Measurements from ENCODE around the gene HDAC4.

HDAC4 gene

DNA sequence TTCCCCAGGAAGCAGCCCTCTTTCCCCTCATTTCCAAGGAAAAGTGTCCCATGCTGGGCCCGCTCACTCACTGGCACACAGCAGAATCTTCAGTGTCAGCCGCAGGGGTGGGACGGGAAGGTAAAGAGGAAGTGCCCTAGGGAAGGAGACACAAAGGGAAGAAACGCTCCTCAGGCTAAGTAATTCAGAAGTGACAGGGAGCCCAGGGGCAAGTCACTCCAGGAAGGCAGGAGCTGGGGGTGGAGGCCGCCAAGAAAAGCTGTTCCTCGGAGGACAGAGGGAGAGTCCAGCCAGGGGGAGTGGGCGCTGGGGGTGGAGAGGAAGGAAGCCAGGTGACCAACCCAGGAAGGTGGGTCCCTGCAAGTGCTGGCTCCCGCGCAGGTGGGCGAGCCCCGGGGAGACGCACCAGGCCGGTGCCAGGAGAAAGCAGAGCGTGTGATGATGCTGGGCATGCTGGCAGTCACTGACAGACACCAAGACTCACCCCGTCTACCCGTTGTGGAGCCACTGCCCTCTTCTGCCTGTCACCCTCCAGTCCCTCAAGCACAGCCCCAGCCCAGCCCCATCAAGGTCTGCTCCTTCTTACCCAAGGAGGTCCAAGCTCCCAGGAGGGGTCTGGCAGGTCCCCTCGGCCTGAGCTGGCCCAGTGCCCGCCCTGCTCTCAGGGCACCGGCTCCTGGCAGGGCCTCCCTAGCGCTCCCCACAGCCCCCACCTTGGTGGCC is 21.7 kb downstream of the HDAC4 start:
- H3K4me3 ChIP-seq (ENCODE audit: low read length), result no peak overlapping the region
- H3K36me3 ChIP-seq (ENCODE audit: control insufficient read depth, insufficient read depth, low read length, severe bottlenecking), result no peaks in the 10 kb centered on the region
- H3K27me3 ChIP-seq (replicated peaks; ENCODE audit: control insufficient read depth, insufficient read depth, low read length), result no peaks in the 10 kb centered on the region
- no peak for DNase-seq (ENCODE audit: low read depth)
- H3K9ac ChIP-seq (ENCODE audit: low read length), result no peak overlapping the region
- no peaks in the 10 kb centered on the region for H3K9me3 ChIP-seq (ENCODE audit: control insufficient read depth, low read length)
- no peaks in the 10 kb centered on the region for H3K4me1 ChIP-seq (ENCODE audit: control insufficient read depth, insufficient read depth, low read length)

DNA sequence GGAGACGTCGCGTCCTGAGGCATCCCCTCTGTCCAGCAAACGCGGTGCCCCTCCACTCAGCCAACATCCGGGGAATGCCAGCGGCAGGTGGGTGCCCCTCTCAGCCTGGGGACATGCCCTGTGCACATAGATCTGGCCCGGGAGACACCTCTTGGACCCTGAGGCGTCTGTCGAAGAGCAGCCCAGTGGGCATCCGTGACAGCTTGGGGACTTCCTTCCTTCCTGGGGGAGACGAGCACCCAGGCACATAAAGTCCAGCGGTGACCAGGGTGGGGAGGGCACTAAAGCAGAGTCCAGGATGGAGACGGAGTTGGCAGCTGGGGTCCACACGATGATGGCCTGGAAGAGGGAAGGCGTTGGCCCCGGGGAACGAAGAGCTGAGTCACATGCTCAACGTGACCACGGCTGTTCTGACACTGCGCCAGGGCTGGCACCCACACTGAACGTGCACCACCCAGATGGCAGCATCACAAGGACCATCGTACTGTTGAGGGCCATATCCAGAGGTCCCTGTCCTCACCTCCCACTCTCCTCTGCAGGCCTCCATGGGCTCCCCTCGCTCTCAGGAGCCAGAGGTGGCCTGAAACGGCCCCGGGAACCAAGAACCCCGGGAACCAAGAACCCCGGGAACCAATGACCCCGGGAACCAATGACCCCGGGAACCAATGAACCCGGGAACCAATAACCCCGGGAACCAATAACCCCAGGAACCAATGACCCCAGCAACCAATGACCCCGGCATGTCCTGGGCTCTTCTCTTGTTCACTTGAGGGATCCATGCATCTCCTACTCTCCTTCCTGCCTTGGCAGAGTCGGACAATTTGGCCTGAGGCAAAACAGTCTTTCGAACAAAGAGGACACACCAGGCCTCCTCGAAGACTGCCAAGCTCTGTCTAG is 22.6 kb downstream of the HDAC4 start:
- DNase-seq (ENCODE audit: low read depth), result no peak
- Histone ChIP-seq H3K27me3 (replicated peaks; ENCODE audit: control insufficient read depth, insufficient read depth, low read length) (no peaks in the 10 kb centered on the region), H3K36me3 (ENCODE audit: control insufficient read depth, insufficient read depth, low read length, severe bottlenecking) (no peaks in the 10 kb centered on the region), H3K4me3 (ENCODE audit: low read length) (no peak overlapping the region), H3K9me3 (ENCODE audit: control insufficient read depth, low read length) (no peaks in the 10 kb centered on the region), H3K4me1 (ENCODE audit: control insufficient read depth, insufficient read depth, low read length) (no peaks in the 10 kb centered on the region), H3K9ac (ENCODE audit: low read length) (no peak overlapping the region)

- Histone ChIP-seq H3K9me3 (ENCODE audit: control insufficient read depth, low read length) (no peaks in the 10 kb centered on the region), H3K9ac (ENCODE audit: low read length) (no peak overlapping the region), H3K4me1 (ENCODE audit: control insufficient read depth, insufficient read depth, low read length) (no peaks in the 10 kb centered on the region), H3K4me3 (ENCODE audit: low read length) (no peak overlapping the region), H3K27me3 (replicated peaks; ENCODE audit: control insufficient read depth, insufficient read depth, low read length) (no peaks in the 10 kb centered on the region), H3K36me3 (ENCODE audit: control insufficient read depth, insufficient read depth, low read length, severe bottlenecking) (no peaks in the 10 kb centered on the region)
- DNase-seq (ENCODE audit: low read depth), result no peak
These were observed 23.2 kb downstream of the HDAC4 start for GRCh38 chr2:239377591-239377990.

DNA sequence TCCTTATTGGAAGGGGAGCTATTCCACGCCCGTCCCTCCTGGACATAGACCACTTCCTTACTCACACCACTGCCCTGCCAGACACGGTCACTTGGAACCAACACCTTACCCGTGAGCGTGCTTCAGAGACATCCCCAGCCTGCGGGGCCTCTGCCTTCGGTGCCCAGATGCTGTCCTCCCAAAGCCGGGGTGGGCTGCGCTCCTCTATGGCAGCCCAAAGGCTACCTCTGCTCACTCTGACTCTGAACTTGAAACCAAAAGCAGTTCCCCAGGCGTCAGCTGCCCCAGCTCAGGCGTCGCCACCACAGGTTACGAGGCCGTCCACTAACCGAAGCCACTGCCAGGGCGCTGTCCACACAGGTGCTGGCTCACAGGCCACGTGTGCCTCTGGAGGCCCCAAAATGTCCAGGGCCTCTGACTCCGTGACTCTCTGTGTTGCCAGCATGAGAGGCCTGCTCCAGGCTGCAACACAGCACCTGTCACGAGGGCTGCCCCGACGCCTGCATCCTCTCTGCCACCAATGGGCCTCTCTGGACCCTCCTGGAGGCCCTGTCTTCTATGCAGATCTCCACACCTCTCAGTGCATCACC is 23.8 kb downstream of the HDAC4 start:
- H3K27me3 ChIP-seq (replicated peaks; ENCODE audit: control insufficient read depth, insufficient read depth, low read length), result no peaks in the 10 kb centered on the region
- H3K9me3 ChIP-seq (ENCODE audit: control insufficient read depth, low read length), result no peaks in the 10 kb centered on the region
- no peaks in the 10 kb centered on the region for H3K4me1 ChIP-seq (ENCODE audit: control insufficient read depth, insufficient read depth, low read length)
- no peak overlapping the region for H3K4me3 ChIP-seq (ENCODE audit: low read length)
- H3K9ac ChIP-seq (ENCODE audit: low read length), result no peak overlapping the region
- no peaks in the 10 kb centered on the region for H3K36me3 ChIP-seq (ENCODE audit: control insufficient read depth, insufficient read depth, low read length, severe bottlenecking)
- no peak for DNase-seq (ENCODE audit: low read depth)

DNA sequence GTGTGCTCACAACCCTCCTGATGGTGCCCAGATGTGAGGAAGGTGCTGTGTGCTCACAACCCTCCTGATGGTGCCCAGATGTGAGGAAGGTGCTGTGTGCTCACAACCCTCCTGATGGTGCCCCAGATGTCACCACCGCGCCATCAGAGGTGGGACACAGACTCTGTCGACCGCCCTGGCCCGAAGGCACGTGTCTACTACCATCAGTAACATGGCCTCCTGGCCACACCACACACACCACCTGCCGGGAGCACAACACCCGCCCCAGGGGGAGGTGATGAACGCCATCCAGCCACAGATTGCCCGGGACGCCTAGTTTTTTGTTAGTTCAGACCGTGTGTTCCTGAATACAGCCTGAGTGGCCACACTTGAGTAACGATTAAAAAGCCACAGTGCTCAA is 24.5 kb downstream of the HDAC4 start:
- H3K4me3 ChIP-seq (ENCODE audit: low read length), result no peak overlapping the region
- H3K9ac ChIP-seq (ENCODE audit: low read length), result no peak overlapping the region
- H3K4me1 ChIP-seq (ENCODE audit: control insufficient read depth, insufficient read depth, low read length), result no peaks in the 10 kb centered on the region

GRCh38 chr2:239375278-239376061 is 25.4 kb downstream of the HDAC4 start:
- H3K9me3 ChIP-seq (ENCODE audit: control insufficient read depth, low read length), result no peaks in the 10 kb centered on the region
- H3K4me3 ChIP-seq (ENCODE audit: low read length), result no peak overlapping the region
- no peaks in the 10 kb centered on the region for H3K36me3 ChIP-seq (ENCODE audit: control insufficient read depth, insufficient read depth, low read length, severe bottlenecking)
- H3K4me1 ChIP-seq (ENCODE audit: control insufficient read depth, insufficient read depth, low read length), result no peaks in the 10 kb centered on the region
- no peaks in the 10 kb centered on the region for H3K27me3 ChIP-seq (replicated peaks; ENCODE audit: control insufficient read depth, insufficient read depth, low read length)
- DNase-seq (ENCODE audit: low read depth), result no peak
- no peak overlapping the region for H3K9ac ChIP-seq (ENCODE audit: low read length)

More for the DNA sequence above, 24.5 kb downstream of the HDAC4 start:
- DNase-seq (ENCODE audit: low read depth), result no peak
- no peaks in the 10 kb centered on the region for H3K36me3 ChIP-seq (ENCODE audit: control insufficient read depth, insufficient read depth, low read length, severe bottlenecking)
- no peaks in the 10 kb centered on the region for H3K27me3 ChIP-seq (replicated peaks; ENCODE audit: control insufficient read depth, insufficient read depth, low read length)
- no peaks in the 10 kb centered on the region for H3K9me3 ChIP-seq (ENCODE audit: control insufficient read depth, low read length)

DNA sequence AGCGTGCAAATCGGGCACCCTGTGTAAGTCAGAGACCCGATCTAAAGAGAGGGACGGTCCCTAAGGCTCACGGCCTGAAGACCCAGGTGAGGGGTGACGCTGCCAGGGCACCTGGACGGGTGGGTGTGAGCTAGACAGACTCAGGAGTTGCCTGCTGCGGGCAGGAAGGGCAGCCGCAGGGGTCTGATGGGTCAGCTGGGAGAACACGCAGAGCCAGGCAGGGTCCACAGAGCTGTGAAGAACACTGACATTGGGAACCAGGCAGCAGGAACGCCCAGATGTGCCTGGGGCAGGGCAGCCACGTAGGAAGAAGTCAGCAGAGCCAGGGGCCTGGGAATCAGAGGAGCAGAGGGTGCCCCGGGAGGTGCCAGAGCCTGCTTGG is 25.9 kb downstream of the HDAC4 start:
- Histone ChIP-seq H3K9ac (ENCODE audit: low read length) (no peak overlapping the region), H3K36me3 (ENCODE audit: control insufficient read depth, insufficient read depth, low read length, severe bottlenecking) (no peaks in the 10 kb centered on the region)
- no peak for DNase-seq (ENCODE audit: low read depth)

GRCh38 chr2:239372835-239373234 is 28.0 kb downstream of the HDAC4 start:
- Histone ChIP-seq H3K9me3 (ENCODE audit: control insufficient read depth, low read length) (no peaks in the 10 kb centered on the region), H3K9ac (ENCODE audit: low read length) (no peak overlapping the region), H3K4me3 (ENCODE audit: low read length) (no peak overlapping the region), H3K27me3 (replicated peaks; ENCODE audit: control insufficient read depth, insufficient read depth, low read length) (no peaks in the 10 kb centered on the region), H3K4me1 (ENCODE audit: control insufficient read depth, insufficient read depth, low read length) (no peaks in the 10 kb centered on the region), H3K36me3 (ENCODE audit: control insufficient read depth, insufficient read depth, low read length, severe bottlenecking) (no peaks in the 10 kb centered on the region)
- DNase-seq (ENCODE audit: low read depth), result no peak

More for the DNA sequence above, 25.9 kb downstream of the HDAC4 start:
- H3K9me3 ChIP-seq (ENCODE audit: control insufficient read depth, low read length), result no peaks in the 10 kb centered on the region
- H3K27me3 ChIP-seq (replicated peaks; ENCODE audit: control insufficient read depth, insufficient read depth, low read length), result no peaks in the 10 kb centered on the region
- no peak overlapping the region for H3K4me3 ChIP-seq (ENCODE audit: low read length)
- H3K4me1 ChIP-seq (ENCODE audit: control insufficient read depth, insufficient read depth, low read length), result no peaks in the 10 kb centered on the region

DNA sequence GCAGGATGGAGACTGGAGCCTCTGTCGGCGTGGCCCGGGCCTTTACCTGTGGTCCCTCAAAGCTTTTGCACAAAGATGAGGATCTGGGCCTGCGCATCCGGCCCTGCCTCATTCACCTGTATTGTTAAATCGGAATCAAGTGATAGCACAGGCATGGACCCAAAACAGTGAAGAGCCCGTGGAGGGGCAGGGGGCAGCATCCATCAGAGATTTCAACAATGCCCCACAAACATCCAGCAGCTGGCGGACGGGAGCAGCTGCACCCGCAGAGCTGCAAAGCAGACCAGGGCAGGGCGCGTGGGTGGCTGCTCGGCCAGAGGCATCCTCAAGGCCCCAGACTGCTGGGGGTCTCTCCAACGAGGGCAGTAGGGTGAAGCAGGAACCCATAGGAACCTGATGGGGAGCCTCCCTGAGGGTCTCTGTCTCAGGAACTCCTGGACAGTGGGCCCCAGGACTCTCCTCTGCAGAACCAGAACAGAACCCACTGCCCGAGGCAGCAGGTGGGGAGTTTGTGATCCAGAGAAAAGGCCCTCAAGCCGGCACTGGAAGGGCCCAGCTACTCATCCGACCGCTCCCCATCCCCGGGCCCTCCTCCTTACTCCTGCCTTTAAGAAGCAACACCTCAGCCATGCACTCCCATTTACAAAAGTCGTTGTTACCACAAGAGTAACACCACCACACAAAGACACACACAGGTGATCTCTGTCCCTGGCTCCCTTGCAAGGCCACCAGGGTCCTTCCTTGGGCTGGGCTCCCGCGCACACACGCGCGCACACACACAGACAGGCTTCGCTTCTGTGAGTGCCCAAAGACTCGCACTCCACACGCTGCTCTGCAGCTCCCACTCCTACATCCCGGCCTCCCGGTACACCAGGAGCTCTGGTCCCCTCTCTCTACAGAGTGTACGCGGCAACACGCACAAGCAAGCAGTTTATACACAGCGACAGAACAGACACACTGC is 28.8 kb downstream of the HDAC4 start:
- Histone ChIP-seq H3K36me3 (ENCODE audit: control insufficient read depth, insufficient read depth, low read length, severe bottlenecking) (no peaks in the 10 kb centered on the region), H3K4me3 (ENCODE audit: low read length) (no peak overlapping the region), H3K9ac (ENCODE audit: low read length) (no peak overlapping the region), H3K27me3 (replicated peaks; ENCODE audit: control insufficient read depth, insufficient read depth, low read length) (no peaks in the 10 kb centered on the region), H3K4me1 (ENCODE audit: control insufficient read depth, insufficient read depth, low read length) (no peaks in the 10 kb centered on the region), H3K9me3 (ENCODE audit: control insufficient read depth, low read length) (no peaks in the 10 kb centered on the region)
- DNase-seq (ENCODE audit: low read depth), result no peak

All from adipocyte (in vitro differentiated cells).